Prostate gland (tissue), 2 donors: ENCODE measurements around the gene ADAMTS2. TPM values are rescaled to one million over a fixed set of nuclear protein-coding genes. Genes with fewer than 3 reads are reported as not detected.

Experiments used
- DNase-seq: peaks from one replicate; pipeline ENCODE4 v3.0.0-alpha.2; 2019; ENCODE audit warnings: low spot score
- H3K27ac ChIP-seq, 2 donors: fragments of 200-600 bp; sonication (generic); 2 replicates each; pipeline ENCODE4 v1.5.1; 2017 to 2019
- H3K27me3 ChIP-seq: fragments of 200-600 bp; sonication (generic); replicated peaks from 2 replicates; pipeline ENCODE4 v1.5.1; 2019; ENCODE audit not compliant: insufficient read depth
- H3K36me3 ChIP-seq, 2 donors: fragments of 200-600 bp; sonication (generic); 1 replicate in 1 of 2; 2 replicates in 1 of 2; pipeline versions ENCODE4 v1.5.1 to v1.8.1; 2017 to 2019
- H3K4me1 ChIP-seq: fragments of 200-600 bp; sonication (generic); replicated peaks from 2 replicates; pipeline ENCODE4 v1.5.1; 2019
- H3K4me3 ChIP-seq, 2 donors: fragments of 200-600 bp; sonication (generic); 2 replicates each; pipeline ENCODE4 v1.5.1; 2017 to 2019
- H3K9me3 ChIP-seq: fragments of 200-600 bp; sonication (generic); 2 replicates; pipeline ENCODE4 v1.5.1; 2017
- CTCF ChIP-seq, 4 experiments: fragments of 200-600 bp in 2 of 4; fragments of 450-650 bp in 2 of 4; sonication (generic) in 2 of 4; IDR thresholded peaks; 1 replicate in 3 of 4; 2 replicates in 1 of 4; pipeline ENCODE4 v1.5.1; 2016 to 2019; ENCODE audit warnings: antibody characterized with exemption in 4 of 4, mild to moderate bottlenecking in 2 of 4, moderate library complexity in 2 of 4
- POLR2A ChIP-seq: fragments of 450-650 bp; IDR thresholded peaks from one replicate; pipeline ENCODE4 v1.6.1; 2016; ENCODE audit warnings: antibody characterized with exemption, mild to moderate bottlenecking
- POLR2AphosphoS5 ChIP-seq: sonication (generic); formaldehyde crosslinking; IDR thresholded peaks from one replicate; pipeline ENCODE4 v1.6.1; 2017; ENCODE audit warnings: antibody characterized with exemption
- WGBS: methylation state at CpG from one replicate; pipeline ENCODE4 v1.1.5; 2018; 5-methylcytosine and 5-hydroxymethylcytosine counted together
- intact Hi-C: fragments of 100-400 bp; cut with DNase I; formaldehyde crosslinking; loops from one replicate; pipeline ENCODE4 v1.14.2; 2022
- total RNA-seq, 2 donors: library from RNA; depleted of rRNA; stranded (reverse); fragments of >200 nt; gene quantifications; one replicate each; pipeline ENCODE4 v1.1.0, GENCODE V29; 2016

ADAMTS2 gene
- total RNA-seq, 2 donors from 2014 or later = 2.0 to 20.3 TPM

- H3K4me1 ChIP-seq = no peaks in the 10 kb centered on the region
- WGBS = 86% methylated on average over 13 of the region's 13 CpGs
- H3K9me3 ChIP-seq = no peaks in the 10 kb centered on the region
- no peaks in the 10 kb centered on the region for H3K36me3 ChIP-seq
- no peak overlapping the region for H3K4me3 ChIP-seq
- TF ChIP-seq CTCF (IDR thresholded peaks at IDR 0.05) (no peak), POLR2A (no peak), POLR2AphosphoS5 (no peak)
- peaks cover 4% of the 10 kb centered on the region for H3K27me3 ChIP-seq
- DNase-seq = no peak
- no peak overlapping the region for H3K27ac ChIP-seq
- intact Hi-C loops = no loop called here
Observed at GRCh38 chr5:179264053-179264782, 81.0 kb downstream of the ADAMTS2 start.

- intact Hi-C loops = no loop called here
- H3K4me3 ChIP-seq = no peak overlapping the region
- TF ChIP-seq CTCF (IDR thresholded peaks at IDR 0.05) (no peak), POLR2AphosphoS5 (no peak), POLR2A (no peak)
- H3K27me3 ChIP-seq = no peaks in the 10 kb centered on the region
- no peaks in the 10 kb centered on the region for H3K4me1 ChIP-seq
- no peaks in the 10 kb centered on the region for H3K9me3 ChIP-seq
- no peak for DNase-seq
- 85% methylated on average over 23 of the region's 23 CpGs for WGBS
- H3K36me3 ChIP-seq = no peaks in the 10 kb centered on the region
- no peak overlapping the region for H3K27ac ChIP-seq
Observed at GRCh38 chr5:179263391-179264052, 81.7 kb downstream of the ADAMTS2 start.

GRCh38 chr5:179262126-179262920 is 82.9 kb downstream of the ADAMTS2 start:
- Histone ChIP-seq H3K27ac (no peak overlapping the region), H3K4me1 (no peaks in the 10 kb centered on the region), H3K27me3 (no peaks in the 10 kb centered on the region), H3K4me3 (no peak overlapping the region), H3K36me3 (no peaks in the 10 kb centered on the region), H3K9me3 (no peaks in the 10 kb centered on the region)
- intact Hi-C loops = no loop called here
- TF ChIP-seq POLR2A = no peak
- TF ChIP-seq CTCF (IDR thresholded peaks at IDR 0.05) = no peak
- no peak for TF ChIP-seq POLR2AphosphoS5
- WGBS = 90% methylated on average over 30 of the region's 30 CpGs
- DNase-seq = no peak

GRCh38 chr5:179261301-179262125 is 83.7 kb downstream of the ADAMTS2 start:
- no peak for DNase-seq

More at GRCh38 chr5:179261301-179262125, 83.7 kb downstream of the ADAMTS2 start:
- Histone ChIP-seq H3K9me3 (no peaks in the 10 kb centered on the region), H3K4me1 (no peaks in the 10 kb centered on the region), H3K27me3 (no peaks in the 10 kb centered on the region), H3K27ac (no peak overlapping the region), H3K4me3 (no peak overlapping the region), H3K36me3 (no peaks in the 10 kb centered on the region)
- 75% methylated on average over 16 of the region's 21 CpGs for WGBS
- intact Hi-C loops = no loop called here
- no peak for TF ChIP-seq POLR2A
- no peak for TF ChIP-seq POLR2AphosphoS5
- TF ChIP-seq CTCF (IDR thresholded peaks at IDR 0.05) = no peak
